DOHH2 (cell line): ENCODE data around the gene DHX38.

Experiments used
- CTCF ChIP-seq: fragments of 200-600 bp; sonication (generic); IDR thresholded peaks from one replicate; pipeline ENCODE4 v1.5.1; 2014; ENCODE audit warnings: antibody characterized with exemption, mild to moderate bottlenecking, low read depth, low read length; ENCODE audit not compliant: poor library complexity, severe bottlenecking
- EZH2phosphoT487 ChIP-seq: fragments of 200-600 bp; sonication (generic); IDR thresholded peaks from 2 replicates; pipeline ENCODE4 v1.6.1; 2017; ENCODE audit warnings: borderline replicate concordance, mild to moderate bottlenecking, antibody characterized with exemption, low read length, moderate library complexity, mixed read lengths

GRCh38 chr16:72110662-72111615, 17.3 kb downstream of the DHX38 start:
- TF ChIP-seq CTCF (no peak), EZH2phosphoT487 (no peak)
